Common myeloid progenitor, CD34-positive (primary cell): ENCODE results near the gene TUBA1B.
A peak's percentile ranks its signal among the peaks of the same experiment; 100 is the strongest.
"Not testable (repeated sequence)": the region's sequence is repeated elsewhere in the genome, so short reads cannot be mapped to it uniquely, and the experiment has no call there.

Experiments
- CTCF ChIA-PET: fragments of 350-600 bp; sonication (Branson Sonifier 250); formaldehyde crosslinking; loops from one replicate; lab custom pipeline; 2021; ENCODE audit warnings: antibody characterized with exemption; lab: Charles Lee
- POLR2A ChIA-PET: fragments of 350-600 bp; sonication (Branson Sonifier 250); formaldehyde crosslinking; loops from one replicate; lab custom pipeline; 2021; ENCODE audit warnings: antibody characterized with exemption; lab: Charles Lee
- DNase-seq, 3 donors: peaks; one replicate each; pipeline versions ENCODE4 v3.0.0 to v3.0.0-alpha.2; 2013
- H3K27ac ChIP-seq, 2 experiments: 1 replicate in 1 of 2; 2 replicates in 1 of 2; pipeline ENCODE4 v1.7.0; 2013; ENCODE audit warnings: inconsistent platforms in 2 of 2, low read length in 2 of 2, mild to moderate bottlenecking in 2 of 2, low read depth in 1 of 2, moderate library complexity in 1 of 2; ENCODE audit not compliant: severe bottlenecking in 2 of 2, insufficient read depth in 1 of 2, poor library complexity in 1 of 2
- H3K27me3 ChIP-seq, 5 experiments: replicated peaks in 2 of 5; 1 replicate in 3 of 5; 2 replicates in 2 of 5; pipeline versions ENCODE4 v1.6.1 to v1.7.0; 2013; ENCODE audit warnings: low read length in 4 of 5, mild to moderate bottlenecking in 2 of 5, moderate library complexity in 2 of 5, inconsistent platforms in 1 of 5; ENCODE audit not compliant: insufficient read depth in 5 of 5, control insufficient read depth in 4 of 5
- H3K36me3 ChIP-seq, 4 experiments: 1 replicate in 2 of 4; 2 replicates in 2 of 4; pipeline versions ENCODE4 v1.6.1 to v1.7.0; 2013; ENCODE audit warnings: low read length in 3 of 4, control low read depth in 1 of 4, mild to moderate bottlenecking in 1 of 4; ENCODE audit not compliant: control insufficient read depth in 4 of 4, insufficient read depth in 4 of 4
- H3K4me1 ChIP-seq, 4 experiments: 1 replicate in 3 of 4; 2 replicates in 1 of 4; pipeline versions ENCODE4 v1.6.1 to v1.7.1; 2013; ENCODE audit warnings: low read length in 3 of 4, mild to moderate bottlenecking in 3 of 4, control low read depth in 1 of 4, inconsistent platforms in 1 of 4, moderate library complexity in 1 of 4; ENCODE audit not compliant: control insufficient read depth in 4 of 4, insufficient read depth in 4 of 4; ENCODE audit errors: control extremely low read depth in 1 of 4
- H3K4me3 ChIP-seq, 7 experiments: 1 replicate in 4 of 7; 2 replicates in 3 of 7; pipeline versions ENCODE4 v1.5.1 to v1.7.0; 2013; ENCODE audit warnings: mild to moderate bottlenecking in 7 of 7, low read length in 6 of 7, moderate library complexity in 6 of 7, inconsistent platforms in 2 of 7, low read depth in 2 of 7, control low read depth in 1 of 7; ENCODE audit not compliant: insufficient read depth in 4 of 7, control insufficient read depth in 1 of 7; ENCODE audit errors: extremely low read depth in 1 of 7
- H3K9me3 ChIP-seq, 5 experiments: 1 replicate in 4 of 5; 2 replicates in 1 of 5; pipeline versions ENCODE4 v1.6.1 to v1.7.1; 2013; ENCODE audit warnings: low read length in 4 of 5, mild to moderate bottlenecking in 2 of 5, inconsistent platforms in 1 of 5, low read depth in 1 of 5, moderate library complexity in 1 of 5; ENCODE audit not compliant: control insufficient read depth in 4 of 5, insufficient read depth in 2 of 5; ENCODE audit errors: control extremely low read depth in 1 of 5
- WGBS: methylation state at CpG from one replicate; pipeline ENCODE4 v1.1.5; 2013; ENCODE audit not compliant: insufficient coverage; 5-methylcytosine and 5-hydroxymethylcytosine counted together

TUBA1B gene

DNA sequence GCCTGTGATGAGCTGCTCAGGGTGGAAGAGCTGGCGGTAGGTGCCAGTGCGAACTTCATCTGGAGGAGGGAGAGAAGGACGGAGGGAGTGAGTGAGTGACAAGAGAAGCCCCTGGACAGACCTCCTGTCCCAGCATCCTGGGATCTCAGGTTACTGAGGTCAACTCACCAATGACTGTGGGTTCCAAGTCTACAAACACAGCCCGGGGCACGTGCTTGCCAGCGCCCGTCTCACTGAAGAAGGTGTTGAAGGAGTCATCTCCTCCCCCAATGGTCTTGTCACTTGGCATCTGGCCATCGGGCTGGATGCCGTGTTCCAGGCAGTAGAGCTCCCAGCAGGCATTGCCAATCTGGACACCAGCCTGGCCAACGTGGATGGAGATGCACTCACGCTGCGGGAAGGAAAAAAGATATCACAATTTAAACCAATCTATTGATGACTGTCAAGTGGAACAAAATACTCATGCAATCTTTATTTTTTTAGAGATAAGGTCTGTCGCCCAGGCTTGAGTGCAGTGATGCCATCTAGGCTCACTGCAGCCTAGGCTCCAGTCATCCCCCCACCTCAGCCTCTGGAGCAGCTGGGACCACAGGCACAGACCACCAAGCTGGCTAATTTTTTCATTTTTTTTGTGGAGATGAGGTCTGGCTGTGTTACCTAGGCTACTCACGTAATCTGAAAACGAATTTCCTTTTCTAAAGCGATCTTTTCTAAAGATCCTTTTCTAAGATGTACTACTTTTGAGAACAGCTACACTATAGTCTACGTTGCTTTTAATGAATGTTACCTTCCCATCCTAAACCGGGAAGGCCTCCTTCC lies 1.7 kb downstream of the TUBA1B start:
- peak overlapping the region; percentile 66 to 91 for H3K27ac ChIP-seq
- no peaks in the 10 kb centered on the region for H3K27me3 ChIP-seq
- ChIA-PET POLR2A (interaction anchor here (2.9 kb wide), 1 partner anchor 19 kb away, joined by 25 read pairs; the partner anchor contains the start of gene LMBR1L), CTCF (interaction anchor here (0.6 to 4.5 kb wide), 23 partner anchors 9 to 152 kb away, joined by 3 to 36 read pairs (median 4); partner anchors contain the start of genes DHH, LMBR1L and WNT1)
- WGBS, result 40% methylated on average over 8 of the region's 18 CpGs
- peaks cover 8 to 32% (median 18%) of the 10 kb centered on the region in 4 experiments for H3K36me3 ChIP-seq
- no peaks in the 10 kb centered on the region for H3K9me3 ChIP-seq
- peak overlapping the region in 6 of 7 experiments; percentile 53 to 96 (median 84) for H3K4me3 ChIP-seq
- peaks cover 8 to 40% (median 33%) of the 10 kb centered on the region in 4 experiments for H3K4me1 ChIP-seq
- DNase-seq, result peak in 1 of 3 donors; percentile 14

GRCh38 chr12:49127971-49128370 lies 3.2 kb downstream of the TUBA1B start:
- H3K27ac ChIP-seq, H3K9me3 ChIP-seq, H3K27me3 ChIP-seq, DNase-seq, H3K4me3 ChIP-seq: not testable (repeated sequence)
- Histone ChIP-seq H3K4me1 (peaks cover 8 to 32% (median 25%) of the 10 kb centered on the region in 4 experiments), H3K36me3 (peaks cover 8 to 32% (median 18%) of the 10 kb centered on the region in 4 experiments)
- ChIA-PET CTCF (interaction anchor here (0.7 to 1.2 kb wide), 9 partner anchors 11 to 107 kb away, joined by 3 to 6 read pairs (median 4); partner anchors contain the start of gene LMBR1L), POLR2A (interaction anchor here (0.6 kb wide), 1 partner anchor 58 kb away, joined by 3 read pairs; the partner anchor contains the start of gene RHEBL1)
- no CpG with 5 or more reads among the region's 8 CpGs for WGBS

DNA sequence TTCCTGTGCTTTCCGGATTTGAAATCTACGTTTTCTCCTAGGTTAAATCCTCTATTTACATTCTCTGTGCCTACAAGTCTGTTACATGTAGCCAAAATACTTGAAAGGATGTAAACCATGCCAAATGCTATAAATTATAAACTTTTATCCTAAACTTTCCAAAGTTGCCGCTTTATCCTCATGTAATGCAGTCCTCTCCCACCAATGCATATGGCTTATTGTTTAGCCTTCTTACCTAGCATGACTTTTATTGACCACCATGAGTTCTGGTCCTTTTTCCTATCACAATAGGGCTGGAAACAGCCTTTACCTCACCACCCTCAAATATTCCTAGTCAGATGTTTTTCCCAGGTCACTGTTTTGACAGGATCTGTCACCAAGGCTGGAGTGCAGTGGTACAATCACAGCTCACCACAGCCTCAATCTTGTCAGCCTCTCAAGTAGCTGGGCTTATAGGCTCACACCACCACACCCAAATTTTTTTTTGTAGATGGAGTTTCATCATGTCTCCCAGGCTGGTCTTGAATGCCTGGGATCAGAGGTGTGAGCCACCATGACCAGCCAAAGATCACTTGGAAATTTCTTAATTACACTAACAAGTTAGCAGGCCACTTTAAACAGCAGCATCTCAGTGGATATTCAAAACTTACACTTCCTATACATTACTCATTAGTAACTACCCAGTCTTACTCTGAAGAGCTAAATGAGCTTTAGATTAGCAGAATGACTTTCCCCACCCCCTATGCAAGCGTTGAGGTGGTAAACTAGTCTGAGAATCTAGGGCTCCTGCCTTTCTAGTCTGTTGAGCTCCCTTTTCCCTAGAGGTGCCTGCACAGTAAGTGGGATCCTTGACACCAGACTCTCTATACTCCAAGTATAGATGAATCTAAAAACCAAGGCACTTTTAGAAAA lies 4.1 kb downstream of the TUBA1B start:
- no peak overlapping the region for H3K27ac ChIP-seq
- POLR2A ChIA-PET, result interaction anchor here (0.6 kb wide), 1 partner anchor 57 kb away, joined by 3 read pairs; the partner anchor contains the start of gene RHEBL1
- CTCF ChIA-PET, result interaction anchor here (0.5 to 1.2 kb wide), 12 partner anchors 10 to 108 kb away, joined by 3 to 6 read pairs (median 4); partner anchors contain the start of gene LMBR1L
- no peak for DNase-seq
- H3K9me3 ChIP-seq, result no peaks in the 10 kb centered on the region
- WGBS, result 98% methylated on average over 4 of the region's 4 CpGs
- peaks cover 5 to 24% (median 20%) of the 10 kb centered on the region in 4 experiments for H3K4me1 ChIP-seq
- peaks cover 8 to 32% (median 18%) of the 10 kb centered on the region in 4 experiments for H3K36me3 ChIP-seq
- no peaks in the 10 kb centered on the region for H3K27me3 ChIP-seq
- H3K4me3 ChIP-seq, result no peak overlapping the region

- DNase-seq, result peak in 1 of 3 donors; percentile 19
- ChIA-PET POLR2A (no interaction called here), CTCF (interaction anchor here (0.9 to 5.8 kb wide), 7 partner anchors 10 to 116 kb away, joined by 3 to 22 read pairs (median 4); partner anchors contain the start of genes LMBR1L and TUBA1B)
- no peaks in the 10 kb centered on the region for H3K4me1 ChIP-seq
- H3K36me3 ChIP-seq, result no peaks in the 10 kb centered on the region
- no peak overlapping the region for H3K27ac ChIP-seq
- no peaks in the 10 kb centered on the region for H3K27me3 ChIP-seq
- 76% methylated on average over 2 of the region's 6 CpGs for WGBS
- H3K4me3 ChIP-seq, result no peak overlapping the region
- H3K9me3 ChIP-seq, result no peaks in the 10 kb centered on the region
Observed at GRCh38 chr12:49121047-49121696, 10.0 kb downstream of the TUBA1B start.

DNA sequence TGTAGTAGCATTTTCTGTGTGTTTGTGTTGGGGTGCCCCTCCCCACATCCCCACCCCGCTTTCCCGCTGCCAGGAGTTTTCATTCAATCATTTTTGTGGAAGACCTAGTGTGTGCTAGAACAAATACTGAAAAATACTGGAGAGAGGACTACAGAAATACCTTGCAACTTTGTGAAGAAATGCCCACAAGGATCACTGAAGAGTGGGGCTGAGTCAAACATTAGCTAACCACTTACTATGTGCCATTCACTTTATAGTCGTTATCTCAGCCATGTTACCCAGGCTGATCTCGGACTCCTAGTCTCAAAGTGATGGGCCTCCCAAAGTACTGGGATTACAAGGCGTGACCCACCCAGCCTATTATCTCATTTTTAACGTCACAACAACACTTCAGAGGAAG lies 20.0 kb downstream of the TUBA1B start:
- Histone ChIP-seq H3K27me3 (no peaks in the 10 kb centered on the region), H3K4me1 (peaks cover 4 to 21% (median 18%) of the 10 kb centered on the region in 4 experiments), H3K9me3 (no peaks in the 10 kb centered on the region), H3K27ac (peak overlapping the region; percentile 23 to 89), H3K36me3 (peaks cover 0 to 7% (median 5%) of the 10 kb centered on the region in 4 experiments), H3K4me3 (peak overlapping the region in 5 of 7 experiments; percentile 33 to 98 (median 90))
- DNase-seq, result no peak
- CTCF ChIA-PET, result interaction anchor here (1.6 to 20.9 kb wide), 6 partner anchors 8 to 44 kb away, joined by 5 to 326 read pairs (median 105); partner anchors contain the start of genes DHH, RHEBL1 and TUBA1B
- POLR2A ChIA-PET, result interaction anchor here (1.2 to 3.4 kb wide), 3 partner anchors 9 to 78 kb away, joined by 5 to 25 read pairs (median 7); partner anchors contain the start of genes TUBA1A and TUBA1B
- WGBS, result 61% methylated on average over 3 of the region's 6 CpGs
